Measurements from ENCODE around the gene RAB11FIP2.
A peak's percentile ranks its signal among the peaks of the same experiment; 100 is the strongest.

RAB11FIP2 gene

DNA sequence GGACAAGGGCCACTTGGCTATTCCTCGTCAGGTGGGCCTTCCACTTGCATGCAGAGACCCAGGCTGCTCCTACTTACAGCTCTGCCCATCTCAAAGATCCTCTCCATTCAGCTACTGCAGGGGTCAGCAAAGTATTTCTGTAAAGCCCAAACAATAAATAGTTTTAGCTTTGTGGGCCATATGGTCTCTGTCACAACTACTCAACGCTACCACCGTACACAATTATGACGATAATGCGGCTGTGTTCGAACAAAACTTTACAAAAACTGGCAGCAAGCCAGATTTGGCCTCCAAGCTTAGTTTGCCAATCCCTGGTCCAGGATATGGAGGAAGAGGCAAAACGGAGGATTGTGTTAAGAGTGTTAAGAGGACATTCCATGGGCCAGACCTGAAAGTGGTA is 12.8 kb downstream of the RAB11FIP2 start:
- peak; percentile 16 for DNase-seq

DNA sequence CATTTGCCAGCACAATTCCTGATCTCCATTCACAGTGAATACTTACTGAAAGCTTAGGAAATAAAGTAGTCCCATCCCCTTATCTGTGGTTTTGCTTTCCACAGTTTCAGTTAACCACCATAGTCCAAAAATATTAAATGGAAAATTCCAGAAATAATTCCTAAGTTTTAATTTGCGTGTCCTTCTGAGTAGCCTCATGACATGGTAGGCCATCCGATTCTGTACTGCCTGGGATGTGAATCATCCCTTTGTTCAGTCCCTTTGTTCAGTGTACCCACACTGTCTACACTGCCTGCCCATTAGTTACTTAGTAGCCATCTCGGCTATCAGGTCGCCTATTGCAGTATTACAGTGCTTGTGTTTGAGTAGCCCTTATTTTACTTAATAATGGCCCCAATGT is 14.2 kb downstream of the RAB11FIP2 start:
- DNase-seq: no peak

DNA sequence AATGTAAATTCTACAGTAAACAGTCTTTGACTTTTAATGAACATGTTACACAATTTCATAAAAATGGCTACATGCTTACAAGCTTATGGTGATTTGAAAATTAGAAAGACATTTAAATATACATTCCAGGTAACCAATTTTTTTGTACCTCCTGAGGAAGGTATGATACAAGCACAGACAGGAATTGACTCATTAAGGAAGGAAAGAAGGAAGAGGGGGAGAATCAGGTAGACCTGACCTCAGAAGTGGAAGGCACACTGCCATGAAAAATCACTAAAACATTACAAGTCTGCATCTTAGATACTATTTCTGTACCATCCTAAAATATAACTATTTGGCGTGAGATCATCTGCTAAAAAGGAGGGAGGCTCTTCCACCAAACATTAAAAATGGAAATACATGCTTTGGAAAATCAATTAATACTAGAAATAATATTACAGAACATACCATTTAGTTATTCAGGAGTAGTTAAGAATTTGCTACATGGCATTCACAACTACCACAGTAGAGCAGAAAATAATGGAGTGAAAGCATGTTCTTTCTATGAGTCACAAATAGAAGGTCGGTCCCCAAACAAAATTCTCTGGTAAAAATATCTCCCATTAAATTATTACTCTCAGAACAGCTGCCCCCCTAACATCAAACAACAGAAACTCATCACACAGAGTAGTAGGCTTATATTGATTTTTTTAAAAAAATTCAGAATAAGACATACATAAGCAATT is 15.2 kb downstream of the RAB11FIP2 start:
- DNase-seq: no peak

DNA sequence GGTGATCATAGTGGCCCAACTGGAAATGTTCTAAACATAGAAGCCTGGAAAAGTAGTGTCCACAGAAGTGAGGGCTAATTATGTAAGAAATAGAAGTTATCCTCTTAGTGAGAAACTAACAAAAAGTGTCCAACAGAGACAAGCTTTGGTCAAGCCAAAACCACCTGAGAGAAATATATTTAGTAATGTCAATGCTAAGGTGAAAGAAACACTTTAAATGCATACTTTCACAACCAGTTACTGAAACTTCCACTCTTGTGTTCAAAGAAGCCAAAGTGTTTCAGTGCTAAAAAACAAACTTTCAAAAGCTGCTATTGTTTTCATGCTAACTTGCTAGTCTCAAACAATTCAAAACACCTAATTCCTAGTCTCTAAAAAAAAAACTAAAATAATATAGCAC is 18.1 kb downstream of the RAB11FIP2 start:
- no peak for DNase-seq

DNA sequence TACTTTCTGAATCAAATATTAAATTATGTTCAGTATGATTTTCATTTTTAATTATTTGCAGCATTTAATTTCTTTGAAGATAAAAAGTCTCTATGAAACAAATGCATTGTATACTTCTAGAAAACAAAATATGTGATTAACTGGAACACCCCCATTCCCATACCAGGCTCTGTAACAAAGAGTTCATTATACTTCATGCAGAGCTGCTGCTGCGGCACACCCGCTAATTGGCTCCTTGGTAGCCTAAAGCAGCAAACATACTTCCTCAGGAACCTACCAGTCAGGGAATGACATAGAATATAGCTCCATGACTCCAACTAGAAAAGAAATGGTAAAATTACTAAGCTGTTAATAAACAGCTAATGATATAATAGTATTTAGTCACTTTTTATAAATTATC is 19.3 kb downstream of the RAB11FIP2 start:
- DNase-seq: no peak

DNA sequence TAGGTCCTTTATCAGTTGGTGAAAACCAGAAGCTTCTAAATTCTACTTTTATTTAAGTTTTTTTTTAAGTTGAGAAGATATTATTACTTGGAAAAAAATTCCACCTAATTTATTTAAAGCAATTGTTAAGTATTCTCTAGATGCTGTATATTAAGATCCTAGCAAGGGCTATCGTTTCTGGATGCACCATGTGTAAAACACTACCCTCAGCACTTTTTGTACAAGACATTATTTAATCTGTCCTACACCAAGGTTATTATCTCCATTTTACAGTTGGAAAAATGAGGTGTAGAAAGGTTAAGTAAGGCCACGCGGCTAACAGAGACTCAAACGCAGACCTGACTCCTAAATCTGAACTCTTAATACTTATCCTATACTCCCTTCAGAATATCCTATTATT is 19.8 kb downstream of the RAB11FIP2 start:
- DNase-seq: no peak

DNA sequence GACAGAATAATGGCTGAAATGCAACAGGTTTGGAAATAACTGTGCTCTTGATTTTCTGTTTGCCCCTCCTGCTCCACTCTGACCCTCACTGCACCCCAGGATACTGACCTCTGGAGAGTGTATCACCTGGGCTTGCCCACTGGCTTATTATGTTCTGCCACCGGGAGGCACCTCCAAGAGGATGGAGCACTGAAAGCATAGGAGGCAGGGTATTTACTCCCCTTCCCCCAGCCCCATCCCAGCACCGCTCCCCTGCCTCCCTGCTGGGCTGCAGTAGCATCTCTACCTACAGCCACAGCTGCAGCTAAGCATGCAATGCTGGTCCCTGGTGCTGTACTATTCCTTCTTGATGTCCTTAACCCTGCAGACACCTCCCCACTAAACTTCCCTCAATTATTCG is 26.4 kb downstream of the RAB11FIP2 start:
- DNase-seq: no peak

DNA sequence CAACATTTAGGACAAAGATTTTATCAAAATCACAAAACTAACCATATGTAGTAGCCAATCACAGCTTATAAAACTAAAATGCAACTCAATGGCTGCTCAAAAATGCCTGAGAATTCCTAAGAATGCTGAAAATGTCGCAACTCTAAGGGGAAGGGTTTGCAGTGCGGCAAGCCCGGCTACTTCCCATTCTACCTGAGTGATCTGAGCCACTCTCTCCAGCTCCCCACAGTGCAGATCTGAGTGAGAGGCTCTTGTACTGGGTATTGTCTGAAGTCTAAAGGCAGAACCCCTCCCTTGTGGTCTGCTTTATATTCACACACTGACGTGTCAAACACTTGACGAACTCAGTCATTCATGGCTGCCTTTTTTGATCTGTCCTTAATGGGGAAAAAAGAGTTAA is 28.9 kb downstream of the RAB11FIP2 start:
- no peak for DNase-seq

DNA sequence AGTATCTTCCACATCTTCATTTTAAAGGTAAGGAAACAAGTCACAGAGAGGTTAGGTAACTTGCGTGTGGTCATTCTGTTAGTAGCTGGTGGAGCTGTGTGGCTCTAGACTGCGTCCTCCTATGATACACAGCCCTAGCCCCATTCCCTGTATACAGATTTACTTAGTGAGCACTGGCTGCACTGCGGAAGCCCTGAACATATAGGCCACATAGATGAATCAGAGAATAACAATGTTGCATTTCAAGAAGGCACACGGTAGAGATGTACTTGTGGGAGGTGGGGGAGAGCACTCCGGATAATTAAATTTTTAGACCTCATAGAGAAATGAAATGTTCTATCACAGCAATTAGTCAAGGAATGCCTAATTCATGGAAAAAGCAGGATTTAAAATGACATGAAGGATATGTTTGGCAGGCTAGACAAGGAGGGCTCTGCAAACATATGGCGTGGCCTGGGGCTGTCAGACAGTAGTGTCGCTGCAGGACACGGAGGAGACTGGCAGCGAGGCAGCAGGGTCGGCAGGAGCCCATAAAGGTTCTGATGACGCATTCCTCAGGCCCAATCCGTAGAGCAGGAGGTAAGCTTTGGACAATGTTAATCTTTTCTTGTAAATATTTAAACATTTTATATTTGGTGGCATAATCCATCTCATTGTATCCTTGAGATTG is 29.5 kb downstream of the RAB11FIP2 start:
- no peak for DNase-seq

DNA sequence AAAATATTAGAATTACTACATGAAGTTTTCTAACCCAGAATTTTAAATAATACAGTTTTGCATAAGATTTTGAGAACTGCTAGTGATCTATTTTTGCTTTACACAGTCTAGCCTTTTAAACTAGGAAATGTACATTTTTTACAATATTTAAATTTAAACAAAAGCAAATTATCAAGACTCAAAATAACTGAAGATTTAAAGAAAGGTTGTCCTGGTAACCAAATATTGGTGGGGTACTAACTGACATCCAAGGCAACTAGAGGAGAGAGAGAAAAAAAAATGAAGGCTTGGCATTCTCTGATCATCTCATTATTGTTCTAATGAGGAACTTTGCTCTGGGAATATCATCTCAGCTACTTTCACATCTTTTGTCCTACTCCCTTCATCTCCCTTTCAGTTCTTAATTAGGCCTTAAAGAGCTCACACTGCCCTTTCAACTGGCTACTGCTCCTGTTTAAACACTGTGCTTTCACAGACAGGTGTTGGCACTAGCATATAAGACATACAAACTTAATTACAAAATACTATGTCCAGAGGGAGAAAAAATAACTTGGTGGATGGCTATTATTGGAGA is 33.7 kb downstream of the RAB11FIP2 start:
- DNase-seq: no peak

DNA sequence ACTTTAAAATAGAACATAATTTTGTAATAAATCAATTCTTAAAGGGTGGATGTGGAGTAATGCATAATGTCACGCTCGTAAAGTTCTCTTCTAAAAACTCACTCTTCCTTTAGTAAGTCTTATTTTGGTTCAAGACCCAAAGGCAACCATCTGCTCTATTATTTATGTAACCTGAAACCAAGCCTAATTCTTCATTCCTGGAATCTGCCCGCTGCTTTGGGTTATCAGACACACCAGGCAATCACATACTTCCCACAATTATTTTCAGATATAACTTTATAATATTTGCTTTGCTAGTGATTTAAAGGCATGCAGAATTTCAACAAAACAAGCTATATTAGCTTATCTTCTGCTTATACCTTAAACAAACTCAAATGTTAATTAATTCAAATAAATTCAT is 39.0 kb downstream of the RAB11FIP2 start:
- DNase-seq: peak; percentile 64

DNA sequence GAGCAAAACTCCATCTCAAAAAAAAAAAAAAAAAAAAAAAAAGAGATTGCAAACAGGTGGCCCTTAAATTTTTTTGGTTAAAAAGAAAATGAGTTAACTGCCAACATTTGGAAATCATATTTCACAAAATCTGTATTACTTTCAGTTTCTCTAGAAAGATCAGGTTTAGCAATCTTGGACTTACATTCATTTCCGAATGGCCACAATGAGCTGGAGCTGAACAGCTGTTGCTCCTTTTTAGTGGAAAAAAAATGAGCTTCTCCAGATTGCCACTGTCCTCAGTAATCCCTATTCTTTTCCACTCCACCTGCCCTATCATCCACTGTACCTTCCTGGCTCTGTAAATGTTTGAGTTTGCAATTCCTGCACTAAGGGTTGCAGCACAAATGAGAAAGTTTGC is 43.6 kb downstream of the RAB11FIP2 start:
- peak; percentile 23 for DNase-seq

DNA sequence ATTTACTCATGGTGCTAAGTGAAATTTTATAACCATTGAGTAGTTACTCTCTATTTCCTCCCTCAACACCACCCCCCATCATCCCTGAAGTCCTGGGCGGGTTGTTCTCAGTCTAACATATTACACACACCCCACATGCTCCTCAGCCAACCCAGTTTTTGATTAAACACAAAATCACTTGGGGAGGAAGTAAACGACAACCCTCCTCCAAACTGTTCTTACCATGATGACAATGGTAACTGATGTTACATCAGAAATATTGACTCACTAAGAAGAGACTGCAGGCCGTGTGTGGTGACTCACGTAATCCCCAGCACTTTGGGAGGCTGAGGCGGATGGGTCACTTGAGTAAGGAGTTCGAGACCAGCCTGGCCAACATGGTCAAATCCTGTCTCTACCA is 44.2 kb downstream of the RAB11FIP2 start:
- DNase-seq: no peak

DNA sequence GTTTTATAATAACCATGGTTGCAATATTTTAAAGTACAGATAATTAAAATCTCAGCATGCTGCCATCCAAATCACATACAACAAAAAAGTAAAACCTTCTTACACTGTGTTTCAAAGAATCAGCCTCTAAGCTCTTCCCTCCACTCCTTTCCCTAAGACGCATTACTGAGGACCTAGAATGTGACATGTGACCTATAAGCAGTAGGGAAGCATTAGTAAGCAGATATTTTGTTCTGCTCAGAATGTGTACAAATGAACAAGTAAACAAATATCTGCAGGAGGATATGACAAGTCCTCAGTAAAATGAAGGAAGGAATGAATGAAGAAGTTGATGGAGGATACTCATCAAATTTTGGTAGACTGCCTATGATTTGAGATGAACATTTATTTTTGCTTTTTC is 49.1 kb downstream of the RAB11FIP2 start:
- no peak for DNase-seq

DNA sequence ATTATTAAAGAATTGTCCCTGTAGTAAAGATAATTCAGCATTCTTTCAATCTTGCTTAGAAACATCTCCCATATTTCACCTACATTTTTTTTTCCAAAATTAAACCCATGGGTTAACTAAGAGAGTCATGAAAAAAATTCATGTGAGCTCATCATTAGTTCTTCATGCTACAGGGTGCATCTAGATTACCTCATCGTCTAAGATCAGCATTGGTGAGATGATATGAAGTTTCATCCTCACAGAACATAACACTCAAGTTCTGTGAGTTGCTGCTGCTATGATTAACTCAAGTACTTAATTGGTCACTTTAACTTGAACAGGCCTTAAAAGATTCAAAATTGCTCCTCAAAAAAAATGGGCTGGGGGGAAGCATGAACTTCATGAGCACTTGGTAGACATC is 50.0 kb downstream of the RAB11FIP2 start:
- no peak for DNase-seq

DNA sequence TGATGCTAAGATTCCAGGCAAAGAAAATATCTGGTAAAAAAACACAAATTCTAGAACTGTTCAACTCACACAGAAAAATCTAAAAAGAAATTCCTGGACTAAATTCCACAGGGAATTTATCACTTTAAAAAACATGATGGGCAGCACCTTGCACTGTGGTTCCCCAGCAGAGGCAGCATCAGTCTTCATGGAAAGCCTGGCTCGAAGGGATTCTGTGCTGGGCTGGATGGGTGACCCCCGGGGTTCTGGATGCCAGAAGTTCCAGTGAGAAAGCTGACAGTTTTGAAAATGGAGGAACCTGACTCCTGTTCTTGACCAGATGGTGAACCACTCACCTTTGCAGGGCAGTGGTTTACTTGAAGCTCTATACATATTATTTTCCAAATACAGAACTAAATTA is 52.0 kb downstream of the RAB11FIP2 start:
- DNase-seq: no peak

DNA sequence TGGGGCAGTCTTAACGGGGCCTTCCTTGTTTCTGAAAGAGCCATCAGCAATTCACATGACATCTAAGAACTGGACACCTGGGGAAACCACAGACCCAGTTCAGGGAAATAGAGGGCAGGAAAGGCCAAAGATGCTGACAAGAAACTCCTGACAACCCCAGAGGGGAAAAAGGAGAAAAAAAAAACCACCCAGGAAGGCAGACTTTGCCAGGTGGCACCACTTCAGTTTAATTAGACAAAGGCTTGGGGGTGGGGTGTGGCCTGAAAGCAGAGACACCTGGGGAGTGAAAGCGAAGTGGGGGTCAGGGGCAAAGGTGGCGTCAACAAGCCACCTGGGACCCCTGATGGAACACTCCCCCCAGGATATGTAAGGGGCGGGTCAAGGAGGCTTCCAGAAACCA is 53.6 kb downstream of the RAB11FIP2 start:
- DNase-seq: no peak

DNA sequence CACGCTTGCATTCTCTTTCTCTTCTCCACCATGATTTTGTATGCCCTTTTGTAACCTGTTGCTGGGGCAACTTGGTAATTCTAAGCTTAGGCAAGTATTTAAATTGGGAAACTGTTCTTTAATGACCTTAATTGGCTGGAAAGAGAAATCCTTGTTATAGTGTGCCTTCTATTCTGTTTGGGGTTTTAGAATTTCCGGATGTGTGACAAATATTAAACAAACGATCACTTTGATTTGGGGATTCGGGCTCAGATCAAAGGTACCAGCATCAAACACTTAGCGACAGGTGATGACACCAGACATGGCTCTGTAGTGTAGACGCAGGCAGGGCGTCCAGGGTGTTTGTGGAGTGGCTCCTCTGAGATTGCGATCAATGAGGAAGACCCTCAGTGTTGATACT is 55.0 kb downstream of the RAB11FIP2 start:
- no peak for DNase-seq

DNA sequence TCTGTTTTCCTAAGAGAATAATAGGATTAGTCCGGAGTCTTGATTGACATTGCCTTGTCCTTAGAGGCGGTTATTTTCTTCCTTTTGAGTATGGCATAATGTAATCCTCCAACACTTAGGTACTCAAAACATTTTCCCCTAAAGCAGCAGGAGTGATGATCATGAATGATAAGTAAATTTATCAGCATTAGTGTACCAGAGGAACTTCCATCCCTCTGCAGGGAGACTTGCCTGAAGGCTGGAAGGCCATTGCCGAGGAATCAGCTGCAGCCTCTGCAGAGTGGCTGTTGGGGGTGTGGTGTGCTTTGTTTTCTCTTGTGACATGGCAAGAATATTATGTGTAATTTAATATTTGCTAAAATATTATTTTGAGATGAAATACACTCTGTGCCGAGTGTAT is 56.8 kb downstream of the RAB11FIP2 start:
- peak; percentile 68 for DNase-seq

DNA sequence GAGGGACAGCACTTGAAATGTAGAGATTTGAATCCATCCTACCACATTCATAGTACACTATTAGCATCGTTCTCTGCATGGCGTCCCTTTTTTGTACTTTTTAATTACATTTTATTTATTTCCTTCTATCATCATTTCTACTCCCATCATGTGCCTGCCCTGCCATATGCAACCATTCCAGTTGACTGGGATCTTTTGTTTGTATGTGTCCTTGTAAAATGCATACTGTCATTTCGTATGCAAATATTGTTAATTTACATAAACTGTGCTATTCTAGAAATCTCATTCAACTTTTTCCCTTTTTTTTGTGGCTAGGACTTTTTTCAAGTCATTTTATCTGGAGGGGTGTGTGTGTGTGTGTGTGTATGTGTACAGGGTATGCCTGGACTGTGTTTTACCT is 57.9 kb downstream of the RAB11FIP2 start:
- no peak for DNase-seq

DNA sequence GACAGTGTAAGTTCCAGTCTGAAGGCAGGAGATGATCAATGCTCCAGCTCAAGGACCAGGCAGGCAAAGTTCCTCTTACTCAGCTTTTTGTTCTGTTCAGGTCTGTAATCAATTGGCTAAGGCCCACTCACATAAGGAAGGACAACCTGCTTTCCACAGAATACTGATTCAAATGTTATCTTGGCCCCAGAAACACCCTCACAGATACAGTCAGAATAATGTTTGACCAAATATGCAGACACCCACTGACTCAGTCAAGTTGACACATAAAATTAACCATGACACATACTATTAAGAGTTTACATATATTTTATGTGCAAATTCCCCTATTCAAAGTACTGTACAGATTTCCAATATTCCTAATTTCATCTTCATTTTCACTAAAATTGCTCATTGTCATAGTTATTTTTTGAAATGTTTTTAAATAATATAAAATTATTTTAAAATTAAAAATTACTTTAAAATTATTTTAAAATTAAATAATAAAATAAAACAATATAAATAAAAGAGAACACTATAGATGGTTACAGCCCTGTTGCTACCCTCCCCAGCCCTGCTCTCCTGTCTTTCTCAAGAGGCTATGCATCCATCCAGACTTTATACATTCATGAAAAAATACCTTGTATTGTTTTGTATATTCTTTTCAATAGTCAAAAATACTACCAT is 59.4 kb downstream of the RAB11FIP2 start:
- no peak for DNase-seq

DNA sequence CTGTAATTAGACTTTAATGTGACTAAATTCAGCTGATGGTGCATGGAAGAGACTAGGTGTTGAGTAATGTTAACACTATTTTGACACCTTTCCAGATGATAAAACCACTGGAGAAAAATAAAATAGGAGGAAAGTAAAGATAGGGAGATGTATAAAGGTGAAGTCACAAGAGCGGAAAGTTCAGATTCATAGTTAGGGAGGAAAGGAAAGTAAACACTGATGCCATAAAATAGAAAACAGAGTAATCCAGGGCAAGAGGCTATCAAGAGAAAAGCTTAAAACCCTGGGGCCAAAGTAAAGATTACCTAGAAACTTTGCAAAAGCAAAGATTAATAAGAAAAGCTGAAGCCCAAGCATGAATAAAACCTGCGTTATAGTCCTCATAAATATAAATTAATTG is 62.8 kb downstream of the RAB11FIP2 start:
- DNase-seq: peak; percentile 64

DNA sequence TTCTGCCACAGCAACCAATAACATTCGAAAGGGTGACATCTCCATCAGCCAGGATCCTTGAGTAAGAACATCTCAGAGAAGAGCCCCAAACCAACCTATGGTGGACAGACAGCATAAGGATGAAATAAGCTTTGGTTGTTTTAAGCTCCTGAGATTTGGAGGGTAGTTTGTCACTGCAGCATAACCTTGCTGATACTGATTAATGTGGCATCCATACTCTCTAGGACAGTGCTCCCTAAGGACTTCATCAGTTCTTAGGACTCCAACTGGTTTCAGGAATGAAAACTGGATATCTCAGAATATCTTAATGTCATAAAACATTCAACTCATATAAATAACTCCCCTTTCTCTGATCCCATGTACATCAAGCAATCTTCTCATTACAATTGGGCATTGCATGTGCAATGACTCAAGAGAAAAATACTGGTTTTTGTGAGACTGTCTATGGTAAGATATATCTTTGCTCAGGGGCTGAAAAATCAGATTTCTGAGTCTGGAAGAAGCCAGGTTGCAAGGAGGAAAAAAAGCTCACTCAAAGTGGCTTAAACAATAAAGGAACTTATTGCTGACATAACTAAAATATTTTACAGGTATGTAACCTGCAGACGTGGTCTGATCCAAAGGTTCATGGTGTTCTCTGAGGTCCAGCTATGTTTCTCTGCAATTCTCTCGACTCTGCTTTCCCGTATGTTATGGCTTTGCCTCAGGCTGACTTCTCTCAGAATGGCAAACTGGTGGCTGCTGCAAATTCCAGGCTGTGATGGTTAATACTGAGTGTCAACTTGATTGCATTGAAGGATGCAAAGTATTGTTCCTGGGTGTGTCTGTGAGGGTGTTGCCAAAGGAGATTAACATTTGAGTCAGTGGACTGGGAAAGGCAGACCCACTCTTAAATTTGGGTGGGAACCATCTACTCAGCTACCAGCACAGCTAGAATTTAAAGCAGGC is 65.7 kb downstream of the RAB11FIP2 start:
- no peak for DNase-seq

Measured in NCI-H82 (cell line).